Stomach (tissue), 4 donors: ENCODE results near the gene OPCML.

ENCODE experiments used
- EP300 ChIP-seq: sonication (generic); formaldehyde crosslinking; IDR thresholded peaks from one replicate; pipeline ENCODE4 v1.6.1; 2017; ENCODE audit warnings: antibody characterized with exemption
- POLR2A ChIP-seq, 4 donors: fragments of 450-650 bp; IDR thresholded peaks; one replicate each; pipeline ENCODE4 v1.6.1; 2016; ENCODE audit warnings: antibody characterized with exemption in 4 of 4, control low read depth in 2 of 4, mild to moderate bottlenecking in 1 of 4, moderate library complexity in 1 of 4
- POLR2AphosphoS5 ChIP-seq, 3 donors: sonication (generic); formaldehyde crosslinking; IDR thresholded peaks; one replicate each; pipeline ENCODE4 v1.6.1; 2016; ENCODE audit warnings: antibody characterized with exemption in 3 of 3
- TF ChIP-seq, protein P1 (sequence below), 7 experiments: fragments of 450-650 bp in 4 of 7; fragments of 200-600 bp in 3 of 7; sonication (generic) in 3 of 7; IDR thresholded peaks; one replicate each; pipeline ENCODE4 v1.5.1; 2016 to 2019; ENCODE audit warnings: antibody characterized with exemption in 7 of 7, control low read depth in 2 of 7, mild to moderate bottlenecking in 1 of 7

DNA sequence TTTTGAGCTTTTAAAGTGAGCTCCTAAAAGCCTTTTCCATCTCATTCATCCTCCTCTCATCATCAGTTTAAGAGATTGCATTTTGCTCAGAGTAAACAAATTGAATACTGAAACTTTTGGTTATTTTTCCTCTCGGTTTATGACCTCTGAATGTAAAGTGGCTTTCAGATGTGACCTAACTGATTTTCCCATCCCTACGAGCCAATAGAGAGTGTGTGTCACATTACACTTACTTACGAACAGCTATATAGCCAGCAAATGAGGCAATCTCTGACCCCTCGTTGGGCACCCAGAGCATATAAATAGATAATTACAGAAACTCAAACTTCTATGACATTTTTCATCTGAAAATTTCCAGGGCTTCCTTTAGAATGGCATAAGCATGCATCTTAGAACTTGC, 317.7 kb downstream of the OPCML start:
- TF ChIP-seq EP300, result no peak
- TF ChIP-seq, protein P1, sequence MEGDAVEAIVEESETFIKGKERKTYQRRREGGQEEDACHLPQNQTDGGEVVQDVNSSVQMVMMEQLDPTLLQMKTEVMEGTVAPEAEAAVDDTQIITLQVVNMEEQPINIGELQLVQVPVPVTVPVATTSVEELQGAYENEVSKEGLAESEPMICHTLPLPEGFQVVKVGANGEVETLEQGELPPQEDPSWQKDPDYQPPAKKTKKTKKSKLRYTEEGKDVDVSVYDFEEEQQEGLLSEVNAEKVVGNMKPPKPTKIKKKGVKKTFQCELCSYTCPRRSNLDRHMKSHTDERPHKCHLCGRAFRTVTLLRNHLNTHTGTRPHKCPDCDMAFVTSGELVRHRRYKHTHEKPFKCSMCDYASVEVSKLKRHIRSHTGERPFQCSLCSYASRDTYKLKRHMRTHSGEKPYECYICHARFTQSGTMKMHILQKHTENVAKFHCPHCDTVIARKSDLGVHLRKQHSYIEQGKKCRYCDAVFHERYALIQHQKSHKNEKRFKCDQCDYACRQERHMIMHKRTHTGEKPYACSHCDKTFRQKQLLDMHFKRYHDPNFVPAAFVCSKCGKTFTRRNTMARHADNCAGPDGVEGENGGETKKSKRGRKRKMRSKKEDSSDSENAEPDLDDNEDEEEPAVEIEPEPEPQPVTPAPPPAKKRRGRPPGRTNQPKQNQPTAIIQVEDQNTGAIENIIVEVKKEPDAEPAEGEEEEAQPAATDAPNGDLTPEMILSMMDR (IDR thresholded peaks at IDR 0.05), result no peak
- TF ChIP-seq POLR2AphosphoS5 (IDR thresholded peaks at IDR 0.05), result no peak
- no peak for TF ChIP-seq POLR2A (IDR thresholded peaks at IDR 0.05)
